DND-41 (cell line): Measurements from ENCODE around the gene C17orf58.

Source experiments
- CTCF ChIP-seq: IDR thresholded peaks from 2 replicates; pipeline ENCODE4 v1.5.1; 2012; ENCODE audit warnings: borderline replicate concordance, low read length, moderate library complexity, mild to moderate bottlenecking; ENCODE audit not compliant: poor library complexity, severe bottlenecking; ENCODE audit errors: extremely low read depth
- EZH2 ChIP-seq: IDR thresholded peaks from 3 replicates; pipeline ENCODE4 v1.6.1; 2012; ENCODE audit warnings: borderline replicate concordance, low read depth, mild to moderate bottlenecking, moderate library complexity, low read length, inconsistent platforms; ENCODE audit not compliant: severe bottlenecking

GRCh38 chr17:68013385-68013784 lies 17.1 kb upstream of the C17orf58 start:
- TF ChIP-seq CTCF (no peak), EZH2 (no peak)
